OCI-M1 (cell line): Measurements from ENCODE around the gene LTBP4.
A peak's percentile ranks its signal among the peaks of the same experiment; 100 is the strongest.
"Not testable (repeated sequence)": the region's sequence is repeated elsewhere in the genome, so short reads cannot be mapped to it uniquely, and the experiment has no call there.

Source experiments
- DNase-seq: peaks from one replicate; lab custom pipeline; 2025; lab: John Stamatoyannopoulos, UW

Gene LTBP4

GRCh38 chr19:40611900-40612698, 10.9 kb downstream of the LTBP4 start:
- no peak for DNase-seq

GRCh38 chr19:40612831-40613689, 11.9 kb downstream of the LTBP4 start:
- DNase-seq: peak; percentile 90

GRCh38 chr19:40613690-40614621, 12.8 kb downstream of the LTBP4 start:
- DNase-seq: peak; percentile 96

- peak; percentile 97 for DNase-seq
Measured at GRCh38 chr19:40614622-40615411, 13.6 kb downstream of the LTBP4 start.

- DNase-seq: no peak
Measured at GRCh38 chr19:40616178-40616577, 15.0 kb downstream of the LTBP4 start.

- no peak for DNase-seq
Measured at GRCh38 chr19:40616941-40617340, 15.8 kb downstream of the LTBP4 start.

- no peak for DNase-seq
Measured at GRCh38 chr19:40617961-40618360, 16.8 kb downstream of the LTBP4 start.

- no peak for DNase-seq
Measured at GRCh38 chr19:40619333-40620160, 18.4 kb downstream of the LTBP4 start.

- DNase-seq: no peak
Measured at GRCh38 chr19:40620161-40620485, 19.0 kb downstream of the LTBP4 start.

- DNase-seq: no peak
Measured at GRCh38 chr19:40621283-40621682, 20.1 kb downstream of the LTBP4 start.

GRCh38 chr19:40621966-40622772, 21.0 kb downstream of the LTBP4 start:
- no peak for DNase-seq

GRCh38 chr19:40622773-40623075, 21.6 kb downstream of the LTBP4 start:
- DNase-seq: no peak

- no peak for DNase-seq
Measured at GRCh38 chr19:40623403-40624251, 22.5 kb downstream of the LTBP4 start.

GRCh38 chr19:40624369-40625153, 23.4 kb downstream of the LTBP4 start:
- DNase-seq: not testable (repeated sequence)

- no peak for DNase-seq
Measured at GRCh38 chr19:40625406-40626120, 24.4 kb downstream of the LTBP4 start.

- DNase-seq: no peak
Measured at GRCh38 chr19:40626918-40627317, 25.7 kb downstream of the LTBP4 start.
